ENCODE data around the gene CABLES1.
"Not testable (repeated sequence)": the region's sequence is repeated elsewhere in the genome, so short reads cannot be mapped to it uniquely, and the experiment has no call there.

Gene CABLES1

GRCh38 chr18:23134780-23135549 is at the start of gene CABLES1:
TSS of gene CABLES1 (plus strand) at chr18:23135485. CDS start at chr18:23135763, 278 bp downstream.
- H3K4me3 Mint-ChIP-seq, result peak within 1 kb of the TSS; percentile 85
- DNase-seq (ENCODE audit: low spot score), result no peak
- peaks cover 12% of the 10 kb centered on the region for H3K36me3 Mint-ChIP-seq (ENCODE audit: low read depth)
- H3K27me3 Mint-ChIP-seq (ENCODE audit: low read depth), result peaks cover 13% of the 10 kb centered on the region
- H3K27ac Mint-ChIP-seq, result peak within 1 kb of the TSS; percentile 56
- no peaks in the 10 kb centered on the region for H3K9me3 Mint-ChIP-seq
- peaks cover 36% of the 10 kb centered on the region for H3K4me1 Mint-ChIP-seq (ENCODE audit: low read depth)

GRCh38 chr18:23087352-23087751 is 47.9 kb upstream of the CABLES1 start:
- H3K9me3 Mint-ChIP-seq, result no peaks in the 10 kb centered on the region
- no peak overlapping the region for H3K4me3 Mint-ChIP-seq
- no peaks in the 10 kb centered on the region for H3K36me3 Mint-ChIP-seq (ENCODE audit: low read depth)
- H3K4me1 Mint-ChIP-seq (ENCODE audit: low read depth), result peaks cover 11% of the 10 kb centered on the region
- no peak for DNase-seq (ENCODE audit: low spot score)
- H3K27ac Mint-ChIP-seq, result no peak overlapping the region
- H3K27me3 Mint-ChIP-seq (ENCODE audit: low read depth), result peaks cover 22% of the 10 kb centered on the region

- H3K27ac Mint-ChIP-seq, result no peak overlapping the region
- H3K27me3 Mint-ChIP-seq (ENCODE audit: low read depth), result peaks cover 18% of the 10 kb centered on the region
- H3K4me1 Mint-ChIP-seq (ENCODE audit: low read depth), result peaks cover 12% of the 10 kb centered on the region
- H3K36me3 Mint-ChIP-seq (ENCODE audit: low read depth), result no peaks in the 10 kb centered on the region
- no peak overlapping the region for H3K4me3 Mint-ChIP-seq
- no peak for DNase-seq (ENCODE audit: low spot score)
- no peaks in the 10 kb centered on the region for H3K9me3 Mint-ChIP-seq
Measured at GRCh38 chr18:23088310-23088709, 47.0 kb upstream of the CABLES1 start.

GRCh38 chr18:23091017-23091993 is 44.0 kb upstream of the CABLES1 start:
- Mint-ChIP-seq H3K27ac (peak overlapping the region; percentile 26), H3K4me3 (peak overlapping the region; percentile 38), H3K27me3 (ENCODE audit: low read depth) (peaks cover 10% of the 10 kb centered on the region), H3K4me1 (ENCODE audit: low read depth) (peaks cover 15% of the 10 kb centered on the region)
- not testable (repeated sequence) for H3K36me3 Mint-ChIP-seq (ENCODE audit: low read depth); H3K9me3 Mint-ChIP-seq; DNase-seq (ENCODE audit: low spot score)

- Mint-ChIP-seq H3K27me3 (ENCODE audit: low read depth) (peaks cover 5% of the 10 kb centered on the region), H3K4me3 (no peak overlapping the region), H3K9me3 (no peaks in the 10 kb centered on the region), H3K27ac (no peak overlapping the region), H3K4me1 (ENCODE audit: low read depth) (peaks cover 17% of the 10 kb centered on the region), H3K36me3 (ENCODE audit: low read depth) (no peaks in the 10 kb centered on the region)
- no peak for DNase-seq (ENCODE audit: low spot score)
Measured at GRCh38 chr18:23092121-23092520, 43.2 kb upstream of the CABLES1 start.

GRCh38 chr18:23093130-23093529 is 42.2 kb upstream of the CABLES1 start:
- not testable (repeated sequence) for H3K4me3 Mint-ChIP-seq; H3K27ac Mint-ChIP-seq; H3K36me3 Mint-ChIP-seq (ENCODE audit: low read depth); H3K27me3 Mint-ChIP-seq (ENCODE audit: low read depth); DNase-seq (ENCODE audit: low spot score); H3K9me3 Mint-ChIP-seq
- H3K4me1 Mint-ChIP-seq (ENCODE audit: low read depth), result peaks cover 14% of the 10 kb centered on the region

GRCh38 chr18:23093772-23094171 is 41.5 kb upstream of the CABLES1 start:
- H3K27ac Mint-ChIP-seq, result no peak overlapping the region
- peaks cover 15% of the 10 kb centered on the region for H3K4me1 Mint-ChIP-seq (ENCODE audit: low read depth)
- DNase-seq (ENCODE audit: low spot score), result no peak
- no peaks in the 10 kb centered on the region for H3K9me3 Mint-ChIP-seq
- no peaks in the 10 kb centered on the region for H3K36me3 Mint-ChIP-seq (ENCODE audit: low read depth)
- H3K27me3 Mint-ChIP-seq (ENCODE audit: low read depth), result peaks cover 5% of the 10 kb centered on the region
- no peak overlapping the region for H3K4me3 Mint-ChIP-seq

GRCh38 chr18:23094411-23095190 is 40.7 kb upstream of the CABLES1 start:
- no peak overlapping the region for H3K4me3 Mint-ChIP-seq
- peaks cover 5% of the 10 kb centered on the region for H3K27me3 Mint-ChIP-seq (ENCODE audit: low read depth)
- DNase-seq (ENCODE audit: low spot score), result no peak
- H3K9me3 Mint-ChIP-seq, result no peaks in the 10 kb centered on the region
- no peaks in the 10 kb centered on the region for H3K36me3 Mint-ChIP-seq (ENCODE audit: low read depth)
- peaks cover 15% of the 10 kb centered on the region for H3K4me1 Mint-ChIP-seq (ENCODE audit: low read depth)
- H3K27ac Mint-ChIP-seq, result no peak overlapping the region

GRCh38 chr18:23095463-23095862 is 39.8 kb upstream of the CABLES1 start:
- Mint-ChIP-seq H3K27me3 (ENCODE audit: low read depth) (peaks cover 5% of the 10 kb centered on the region), H3K27ac (no peak overlapping the region), H3K9me3 (no peaks in the 10 kb centered on the region), H3K4me3 (no peak overlapping the region), H3K36me3 (ENCODE audit: low read depth) (no peaks in the 10 kb centered on the region), H3K4me1 (ENCODE audit: low read depth) (peaks cover 15% of the 10 kb centered on the region)
- no peak for DNase-seq (ENCODE audit: low spot score)

GRCh38 chr18:23097016-23097415 is 38.3 kb upstream of the CABLES1 start:
- H3K27ac Mint-ChIP-seq; H3K9me3 Mint-ChIP-seq; H3K4me3 Mint-ChIP-seq; DNase-seq (ENCODE audit: low spot score); H3K36me3 Mint-ChIP-seq (ENCODE audit: low read depth); H3K27me3 Mint-ChIP-seq (ENCODE audit: low read depth); H3K4me1 Mint-ChIP-seq (ENCODE audit: low read depth): not testable (repeated sequence)

GRCh38 chr18:23099621-23100020 is 35.7 kb upstream of the CABLES1 start:
- no peaks in the 10 kb centered on the region for H3K9me3 Mint-ChIP-seq
- DNase-seq (ENCODE audit: low spot score), result no peak
- no peak overlapping the region for H3K27ac Mint-ChIP-seq
- H3K4me3 Mint-ChIP-seq, result no peak overlapping the region
- no peaks in the 10 kb centered on the region for H3K36me3 Mint-ChIP-seq (ENCODE audit: low read depth)
- peaks cover 7% of the 10 kb centered on the region for H3K27me3 Mint-ChIP-seq (ENCODE audit: low read depth)
- peaks cover 7% of the 10 kb centered on the region for H3K4me1 Mint-ChIP-seq (ENCODE audit: low read depth)

- no peak overlapping the region for H3K27ac Mint-ChIP-seq
- peaks cover 2% of the 10 kb centered on the region for H3K27me3 Mint-ChIP-seq (ENCODE audit: low read depth)
- H3K4me1 Mint-ChIP-seq (ENCODE audit: low read depth), result peaks cover 2% of the 10 kb centered on the region
- H3K36me3 Mint-ChIP-seq (ENCODE audit: low read depth), result no peaks in the 10 kb centered on the region
- no peak for DNase-seq (ENCODE audit: low spot score)
- H3K4me3 Mint-ChIP-seq, result no peak overlapping the region
- no peaks in the 10 kb centered on the region for H3K9me3 Mint-ChIP-seq
Measured at GRCh38 chr18:23101861-23102432, 33.3 kb upstream of the CABLES1 start.

- no peak overlapping the region for H3K4me3 Mint-ChIP-seq
- no peaks in the 10 kb centered on the region for H3K36me3 Mint-ChIP-seq (ENCODE audit: low read depth)
- H3K4me1 Mint-ChIP-seq (ENCODE audit: low read depth), result peaks cover 2% of the 10 kb centered on the region
- H3K27ac Mint-ChIP-seq, result no peak overlapping the region
- H3K9me3 Mint-ChIP-seq, result no peaks in the 10 kb centered on the region
- DNase-seq (ENCODE audit: low spot score), result no peak
- peaks cover 2% of the 10 kb centered on the region for H3K27me3 Mint-ChIP-seq (ENCODE audit: low read depth)
Measured at GRCh38 chr18:23102493-23103261, 32.6 kb upstream of the CABLES1 start.
